ENCODE results near the gene GPR3. TPM values are rescaled to one million over a fixed set of nuclear protein-coding genes. Genes with fewer than 3 reads are reported as not detected.
"Not testable (repeated sequence)": the region's sequence is repeated elsewhere in the genome, so short reads cannot be mapped to it uniquely, and the experiment has no call there.

GPR3 gene
- total and polyA plus RNA-seq, 2 donors = 0.09 to 0.37 TPM

DNA sequence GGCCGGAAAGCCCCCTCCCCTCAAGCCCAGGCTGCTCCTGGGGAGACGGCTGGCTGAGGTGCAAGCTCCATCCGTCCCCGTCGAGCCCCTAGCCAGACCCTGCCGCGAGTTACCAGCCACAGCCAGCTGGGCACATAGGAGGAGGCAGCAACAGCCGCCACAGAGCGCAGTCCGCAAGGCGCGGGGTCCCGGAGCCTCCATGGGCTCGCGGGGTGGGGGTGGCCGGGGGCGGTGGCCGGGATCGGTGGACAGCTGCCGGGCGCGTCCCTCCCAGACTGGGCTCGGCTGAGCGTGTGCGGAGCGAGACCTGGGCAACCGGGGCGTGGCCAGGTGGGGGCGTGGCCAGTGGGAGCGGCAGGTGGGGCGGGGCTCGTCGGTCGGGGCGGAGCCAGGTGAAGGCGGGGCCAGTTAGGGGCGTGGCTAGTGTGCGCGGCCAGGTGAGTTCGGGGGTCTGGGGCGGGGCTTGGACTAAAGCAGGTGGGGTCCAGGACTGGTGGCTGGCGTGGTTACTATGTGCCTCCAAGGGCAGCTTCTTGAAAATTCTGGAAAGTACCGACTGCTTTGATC lies 9.3 kb upstream of the GPR3 start, which contains the start of gene CD164L2:
CD164L2 (minus strand) TSS at position 295 of the 567 bp plus-strand sequence; CDS start at position 201, 94 bp downstream.
- H3K4me1 ChIP-seq (ENCODE audit: control insufficient read depth in 2 of 2, insufficient read depth in 2 of 2, low read length in 2 of 2) = peaks cover 0 to 5% of the 10 kb centered on the region in 2 donors
- WGBS = 34% methylated on average over 43 of the region's 43 CpGs
- no peak within 1 kb of the TSS for H3K27ac ChIP-seq (ENCODE audit: low read depth in 1 of 2, low read length in 1 of 2)
- peaks cover 0 to 34% of the 10 kb centered on the region in 2 donors for H3K27me3 ChIP-seq (ENCODE audit: control insufficient read depth in 2 of 2, insufficient read depth in 1 of 2, low read length in 1 of 2)
- H3K9me3 ChIP-seq (ENCODE audit: control insufficient read depth in 2 of 2, insufficient read depth in 1 of 2, low read length in 1 of 2) = no peaks in the 10 kb centered on the region
- H3K4me3 ChIP-seq (ENCODE audit: low read length in 2 of 2) = no peak within 1 kb of the TSS
- no peak for DNase-seq (ENCODE audit: low read depth in 6 of 9, low spot score in 9 of 9)
- no peaks in the 10 kb centered on the region for H3K36me3 ChIP-seq (ENCODE audit: control insufficient read depth in 2 of 2, insufficient read depth in 2 of 2, low read length in 1 of 2)

DNA sequence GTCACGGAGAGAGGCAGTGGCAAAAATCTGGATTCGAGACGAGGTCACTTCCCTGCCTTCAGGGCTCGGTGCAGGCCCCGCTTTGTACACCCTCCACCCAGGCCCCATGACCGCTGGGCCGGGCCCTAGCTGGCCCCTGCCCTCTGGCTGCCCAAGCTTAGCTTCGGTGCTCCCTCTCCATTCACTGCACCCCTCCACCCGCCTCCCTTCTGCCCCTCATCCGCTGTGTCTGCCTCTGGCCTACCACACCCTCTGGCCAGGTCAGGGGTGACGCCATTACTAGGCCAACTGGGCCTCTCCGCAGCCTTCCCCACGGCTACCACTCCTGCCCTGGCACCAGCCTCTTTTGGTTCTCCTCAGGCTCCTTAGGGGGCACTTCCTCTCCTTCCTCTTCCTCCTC lies 8.8 kb upstream of the GPR3 start:
- no peaks in the 10 kb centered on the region for H3K9me3 ChIP-seq (ENCODE audit: control insufficient read depth in 2 of 2, insufficient read depth in 1 of 2, low read length in 1 of 2)
- H3K4me1 ChIP-seq (ENCODE audit: control insufficient read depth in 2 of 2, insufficient read depth in 2 of 2, low read length in 2 of 2) = peaks cover 0 to 5% of the 10 kb centered on the region in 2 donors
- DNase-seq (ENCODE audit: low read depth in 6 of 9, low spot score in 9 of 9) = no peak
- no peak overlapping the region for H3K4me3 ChIP-seq (ENCODE audit: low read length in 2 of 2)
- peaks cover 0 to 34% of the 10 kb centered on the region in 2 donors for H3K27me3 ChIP-seq (ENCODE audit: control insufficient read depth in 2 of 2, insufficient read depth in 1 of 2, low read length in 1 of 2)
- 94% methylated on average over 13 of the region's 13 CpGs for WGBS
- no peak overlapping the region for H3K27ac ChIP-seq (ENCODE audit: low read depth in 1 of 2, low read length in 1 of 2)
- no peaks in the 10 kb centered on the region for H3K36me3 ChIP-seq (ENCODE audit: control insufficient read depth in 2 of 2, insufficient read depth in 2 of 2, low read length in 1 of 2)

DNA sequence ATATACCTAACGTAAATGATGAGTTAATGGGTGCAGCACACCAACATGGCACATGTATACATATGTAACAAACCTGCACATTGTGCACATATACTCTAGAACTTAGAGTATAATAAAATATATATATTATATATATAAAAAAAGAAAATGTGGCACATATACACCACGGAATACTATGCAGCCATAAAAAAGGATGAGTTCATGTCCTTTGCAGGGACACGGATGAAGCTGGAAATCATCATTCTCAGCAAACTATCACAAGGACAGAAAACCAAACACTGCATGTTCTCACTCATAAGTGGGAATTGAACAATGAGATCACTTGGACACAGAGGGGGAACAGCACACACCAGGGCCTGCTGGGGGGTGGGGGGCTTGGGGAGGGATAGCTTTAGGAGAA lies 7.6 kb upstream of the GPR3 start:
- peaks cover 0 to 34% of the 10 kb centered on the region in 2 donors for H3K27me3 ChIP-seq (ENCODE audit: control insufficient read depth in 2 of 2, insufficient read depth in 1 of 2, low read length in 1 of 2)
- H3K27ac ChIP-seq (ENCODE audit: low read depth in 1 of 2, low read length in 1 of 2); H3K36me3 ChIP-seq (ENCODE audit: control insufficient read depth in 2 of 2, insufficient read depth in 2 of 2, low read length in 1 of 2); H3K9me3 ChIP-seq (ENCODE audit: control insufficient read depth in 2 of 2, insufficient read depth in 1 of 2, low read length in 1 of 2); DNase-seq (ENCODE audit: low read depth in 6 of 9, low spot score in 9 of 9); H3K4me1 ChIP-seq (ENCODE audit: control insufficient read depth in 2 of 2, insufficient read depth in 2 of 2, low read length in 2 of 2); H3K4me3 ChIP-seq (ENCODE audit: low read length in 2 of 2): not testable (repeated sequence)
- WGBS = 92% methylated on average over 3 of the region's 3 CpGs

DNA sequence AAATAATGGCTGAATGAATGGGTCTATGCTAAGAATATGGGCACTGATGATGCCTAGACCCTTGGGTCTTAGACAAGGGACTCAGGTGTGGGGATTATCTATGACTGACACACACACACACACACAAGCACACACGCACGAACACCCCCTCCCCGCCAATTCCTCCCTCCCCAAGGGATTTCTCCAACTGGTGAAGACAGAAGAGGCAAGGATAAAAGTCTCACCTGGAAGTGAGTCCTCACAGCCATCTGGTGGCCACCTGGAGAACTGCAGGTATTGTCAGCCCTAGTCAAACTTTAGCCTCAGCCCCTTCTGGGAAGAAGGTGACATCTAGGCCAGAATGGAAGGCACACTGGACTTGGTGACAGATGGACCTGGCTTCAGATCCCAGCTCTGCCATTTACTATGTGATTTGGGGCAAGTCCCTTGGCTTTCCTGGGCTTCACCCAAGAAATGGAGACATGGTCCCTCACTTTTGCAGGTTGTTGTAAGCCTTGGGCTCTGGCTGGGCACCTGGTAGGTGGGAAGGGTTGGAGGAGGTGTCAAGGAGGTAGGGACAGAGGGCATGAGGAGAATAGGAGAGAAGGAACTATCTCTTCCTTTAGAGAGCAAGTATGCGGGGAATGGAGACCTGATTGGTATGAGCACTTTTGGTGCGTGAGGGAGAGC lies 4.0 kb upstream of the GPR3 start:
- peak in 6 of 9 donors; percentile 33 to 77 (median 68) for DNase-seq (ENCODE audit: low read depth in 6 of 9, low spot score in 9 of 9)
- 44% methylated on average over 5 of the region's 5 CpGs for WGBS
- no peak overlapping the region for H3K27ac ChIP-seq (ENCODE audit: low read depth in 1 of 2, low read length in 1 of 2)
- H3K4me3 ChIP-seq (ENCODE audit: low read length in 2 of 2) = no peak overlapping the region
- peaks cover 8 to 22% of the 10 kb centered on the region in 2 donors for H3K4me1 ChIP-seq (ENCODE audit: control insufficient read depth in 2 of 2, insufficient read depth in 2 of 2, low read length in 2 of 2)
- H3K36me3 ChIP-seq (ENCODE audit: control insufficient read depth in 2 of 2, insufficient read depth in 2 of 2, low read length in 1 of 2) = no peaks in the 10 kb centered on the region
- peaks cover 1 to 4% of the 10 kb centered on the region in 2 donors for H3K9me3 ChIP-seq (ENCODE audit: control insufficient read depth in 2 of 2, insufficient read depth in 1 of 2, low read length in 1 of 2)
- H3K27me3 ChIP-seq (ENCODE audit: control insufficient read depth in 2 of 2, insufficient read depth in 1 of 2, low read length in 1 of 2) = peaks cover 9 to 39% of the 10 kb centered on the region in 2 donors

DNA sequence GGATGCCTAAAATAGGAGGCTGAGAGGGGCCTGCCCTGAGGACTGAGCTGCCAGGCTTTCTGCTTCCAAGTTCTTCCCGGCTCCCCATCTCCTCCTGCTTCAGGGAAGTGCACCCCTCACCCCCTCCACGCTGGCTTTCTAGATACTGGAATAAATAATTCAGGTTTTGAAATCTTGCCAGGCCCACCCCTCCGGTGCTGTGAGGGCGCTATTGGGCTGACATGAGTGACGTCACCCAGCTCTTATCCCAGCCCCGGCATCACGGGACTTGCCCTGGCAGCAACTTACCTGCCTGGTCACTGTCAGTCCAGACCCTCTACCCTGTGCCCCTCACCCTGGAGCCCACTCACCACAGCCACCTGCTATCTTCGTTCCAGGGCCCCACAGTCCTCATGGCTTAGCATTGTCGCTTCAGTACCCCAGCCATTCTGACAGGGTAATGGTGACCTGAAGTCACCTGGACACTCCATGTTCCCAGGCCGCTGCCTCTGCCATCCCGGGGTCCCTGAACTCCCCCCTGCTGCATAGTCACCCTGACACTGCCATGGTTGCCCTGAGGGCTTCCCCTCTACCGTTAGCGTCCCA lies 819 bp upstream of the GPR3 start:
- H3K9me3 ChIP-seq (ENCODE audit: control insufficient read depth in 2 of 2, insufficient read depth in 1 of 2, low read length in 1 of 2) = peaks cover 1 to 7% of the 10 kb centered on the region in 2 donors
- H3K27me3 ChIP-seq (ENCODE audit: control insufficient read depth in 2 of 2, insufficient read depth in 1 of 2, low read length in 1 of 2) = peaks cover 9 to 28% of the 10 kb centered on the region in 2 donors
- H3K4me1 ChIP-seq (ENCODE audit: control insufficient read depth in 2 of 2, insufficient read depth in 2 of 2, low read length in 2 of 2) = peaks cover 13 to 29% of the 10 kb centered on the region in 2 donors
- no peak overlapping the region for H3K4me3 ChIP-seq (ENCODE audit: low read length in 2 of 2)
- no peaks in the 10 kb centered on the region for H3K36me3 ChIP-seq (ENCODE audit: control insufficient read depth in 2 of 2, insufficient read depth in 2 of 2, low read length in 1 of 2)
- H3K27ac ChIP-seq (ENCODE audit: low read depth in 1 of 2, low read length in 1 of 2) = peak overlapping the region in 1 of 2 donors; percentile 5
- WGBS = 17% methylated on average over 13 of the region's 13 CpGs
- DNase-seq (ENCODE audit: low read depth in 6 of 9, low spot score in 9 of 9) = no peak

DNA sequence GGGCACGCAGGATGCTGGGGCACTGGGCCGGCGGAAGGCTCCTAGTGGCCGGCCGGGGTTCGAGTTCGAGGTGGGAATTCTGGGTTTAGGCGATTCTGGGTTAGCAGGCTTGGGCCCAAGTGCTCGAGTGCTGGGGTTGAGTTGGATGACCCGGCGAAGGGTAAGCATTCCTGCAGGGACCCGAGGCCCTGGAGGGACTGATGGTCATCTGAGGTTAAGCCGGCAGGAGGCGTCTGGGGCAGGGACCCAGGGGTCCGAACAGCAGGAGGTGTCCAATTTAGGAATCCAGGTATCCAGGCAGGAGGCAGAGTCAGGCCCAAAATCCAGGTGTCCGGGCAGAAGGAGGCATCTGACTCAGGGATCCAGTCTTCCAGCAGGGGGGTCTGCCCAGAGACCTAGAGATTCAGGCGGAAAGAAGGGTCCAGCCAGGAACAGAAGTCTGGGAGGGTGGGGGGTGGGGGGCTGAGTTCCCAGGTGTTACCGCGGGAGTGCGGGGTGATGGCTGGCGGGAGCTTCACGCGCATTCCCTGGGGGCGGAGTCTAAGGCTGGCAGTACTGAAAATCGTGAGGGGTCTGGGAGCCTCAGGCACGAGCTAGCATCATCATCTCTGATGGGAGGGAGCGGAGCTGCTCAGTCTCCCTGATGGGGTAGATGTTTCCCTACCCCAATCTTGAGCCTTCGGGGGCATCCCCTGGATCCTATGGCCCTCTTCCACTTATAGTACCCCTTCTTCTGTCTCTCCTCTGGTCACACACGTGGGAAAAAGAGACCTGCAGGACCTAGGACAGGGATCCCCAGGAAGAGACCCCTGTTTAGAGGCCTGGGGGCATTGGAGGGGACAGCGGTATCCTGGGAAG lies 585 bp downstream of the GPR3 start:
- Histone ChIP-seq H3K4me1 (ENCODE audit: control insufficient read depth in 2 of 2, insufficient read depth in 2 of 2, low read length in 2 of 2) (peaks cover 13 to 32% of the 10 kb centered on the region in 2 donors), H3K4me3 (ENCODE audit: low read length in 2 of 2) (peak overlapping the region; percentile 38 to 40), H3K9me3 (ENCODE audit: control insufficient read depth in 2 of 2, insufficient read depth in 1 of 2, low read length in 1 of 2) (peaks cover 1 to 7% of the 10 kb centered on the region in 2 donors), H3K27ac (ENCODE audit: low read depth in 1 of 2, low read length in 1 of 2) (no peak overlapping the region), H3K36me3 (ENCODE audit: control insufficient read depth in 2 of 2, insufficient read depth in 2 of 2, low read length in 1 of 2) (no peaks in the 10 kb centered on the region), H3K27me3 (ENCODE audit: control insufficient read depth in 2 of 2, insufficient read depth in 1 of 2, low read length in 1 of 2) (peaks cover 9 to 27% of the 10 kb centered on the region in 2 donors)
- WGBS = 43% methylated on average over 30 of the region's 30 CpGs
- DNase-seq (ENCODE audit: low read depth in 6 of 9, low spot score in 9 of 9) = no peak

DNA sequence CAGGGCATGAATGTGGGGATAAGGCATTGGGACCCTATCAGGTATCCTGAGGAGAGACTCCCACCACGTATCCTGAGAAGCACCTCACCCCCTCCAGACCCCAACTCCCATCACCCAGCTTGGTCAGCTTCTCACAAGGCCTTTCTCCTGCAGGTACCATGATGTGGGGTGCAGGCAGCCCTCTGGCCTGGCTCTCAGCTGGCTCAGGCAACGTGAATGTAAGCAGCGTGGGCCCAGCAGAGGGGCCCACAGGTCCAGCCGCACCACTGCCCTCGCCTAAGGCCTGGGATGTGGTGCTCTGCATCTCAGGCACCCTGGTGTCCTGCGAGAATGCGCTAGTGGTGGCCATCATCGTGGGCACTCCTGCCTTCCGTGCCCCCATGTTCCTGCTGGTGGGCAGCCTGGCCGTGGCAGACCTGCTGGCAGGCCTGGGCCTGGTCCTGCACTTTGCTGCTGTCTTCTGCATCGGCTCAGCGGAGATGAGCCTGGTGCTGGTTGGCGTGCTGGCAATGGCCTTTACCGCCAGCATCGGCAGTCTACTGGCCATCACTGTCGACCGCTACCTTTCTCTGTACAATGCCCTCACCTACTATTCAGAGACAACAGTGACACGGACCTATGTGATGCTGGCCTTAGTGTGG lies 1.3 kb downstream of the GPR3 start:
- no peaks in the 10 kb centered on the region for H3K36me3 ChIP-seq (ENCODE audit: control insufficient read depth in 2 of 2, insufficient read depth in 2 of 2, low read length in 1 of 2)
- H3K9me3 ChIP-seq (ENCODE audit: control insufficient read depth in 2 of 2, insufficient read depth in 1 of 2, low read length in 1 of 2) = peaks cover 1 to 7% of the 10 kb centered on the region in 2 donors
- no peak for DNase-seq (ENCODE audit: low read depth in 6 of 9, low spot score in 9 of 9)
- H3K4me3 ChIP-seq (ENCODE audit: low read length in 2 of 2) = no peak overlapping the region
- H3K27me3 ChIP-seq (ENCODE audit: control insufficient read depth in 2 of 2, insufficient read depth in 1 of 2, low read length in 1 of 2) = peaks cover 9 to 27% of the 10 kb centered on the region in 2 donors
- 97% methylated on average over 18 of the region's 18 CpGs for WGBS
- H3K4me1 ChIP-seq (ENCODE audit: control insufficient read depth in 2 of 2, insufficient read depth in 2 of 2, low read length in 2 of 2) = peaks cover 13 to 36% of the 10 kb centered on the region in 2 donors
- no peak overlapping the region for H3K27ac ChIP-seq (ENCODE audit: low read depth in 1 of 2, low read length in 1 of 2)

DNA sequence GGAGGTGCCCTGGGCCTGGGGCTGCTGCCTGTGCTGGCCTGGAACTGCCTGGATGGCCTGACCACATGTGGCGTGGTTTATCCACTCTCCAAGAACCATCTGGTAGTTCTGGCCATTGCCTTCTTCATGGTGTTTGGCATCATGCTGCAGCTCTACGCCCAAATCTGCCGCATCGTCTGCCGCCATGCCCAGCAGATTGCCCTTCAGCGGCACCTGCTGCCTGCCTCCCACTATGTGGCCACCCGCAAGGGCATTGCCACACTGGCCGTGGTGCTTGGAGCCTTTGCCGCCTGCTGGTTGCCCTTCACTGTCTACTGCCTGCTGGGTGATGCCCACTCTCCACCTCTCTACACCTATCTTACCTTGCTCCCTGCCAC lies 1.8 kb downstream of the GPR3 start:
- H3K36me3 ChIP-seq (ENCODE audit: control insufficient read depth in 2 of 2, insufficient read depth in 2 of 2, low read length in 1 of 2) = no peaks in the 10 kb centered on the region
- WGBS = 97% methylated on average over 9 of the region's 9 CpGs
- peaks cover 1 to 7% of the 10 kb centered on the region in 2 donors for H3K9me3 ChIP-seq (ENCODE audit: control insufficient read depth in 2 of 2, insufficient read depth in 1 of 2, low read length in 1 of 2)
- H3K27me3 ChIP-seq (ENCODE audit: control insufficient read depth in 2 of 2, insufficient read depth in 1 of 2, low read length in 1 of 2) = peaks cover 9 to 27% of the 10 kb centered on the region in 2 donors
- H3K27ac ChIP-seq (ENCODE audit: low read depth in 1 of 2, low read length in 1 of 2) = no peak overlapping the region
- no peak for DNase-seq (ENCODE audit: low read depth in 6 of 9, low spot score in 9 of 9)
- no peak overlapping the region for H3K4me3 ChIP-seq (ENCODE audit: low read length in 2 of 2)
- H3K4me1 ChIP-seq (ENCODE audit: control insufficient read depth in 2 of 2, insufficient read depth in 2 of 2, low read length in 2 of 2) = peaks cover 13 to 41% of the 10 kb centered on the region in 2 donors

Data from thymus (tissue), 11 donors.